Glutamatergic neuron (in vitro differentiated cells): ENCODE results near the gene BTF3L4. TPM values are rescaled to one million over a fixed set of nuclear protein-coding genes. Genes with fewer than 3 reads are reported as not detected.
A peak's percentile ranks its signal among the peaks of the same experiment; 100 is the strongest.

ENCODE experiments used
- DNase-seq: peaks from one replicate; pipeline ENCODE4 v3.0.0; 2022
- H3K27ac Mint-ChIP-seq: one replicate; pipeline ENCODE4 v1.8.0; 2020; ENCODE audit warnings: mild to moderate bottlenecking, mixed read lengths, inconsistent platforms; ENCODE audit not compliant: unreplicated experiment
- H3K27me3 Mint-ChIP-seq: one replicate; pipeline ENCODE4 v1.8.0; 2020; ENCODE audit warnings: mild to moderate bottlenecking, moderate library complexity, mixed read lengths, inconsistent platforms; ENCODE audit not compliant: unreplicated experiment
- H3K36me3 Mint-ChIP-seq: one replicate; pipeline ENCODE4 v1.8.0; 2020; ENCODE audit warnings: mild to moderate bottlenecking, mixed read lengths, inconsistent platforms; ENCODE audit not compliant: unreplicated experiment
- H3K4me1 Mint-ChIP-seq: one replicate; pipeline ENCODE4 v1.8.0; 2020; ENCODE audit warnings: mild to moderate bottlenecking, low read depth, mixed read lengths, inconsistent platforms; ENCODE audit not compliant: unreplicated experiment
- H3K4me3 Mint-ChIP-seq: one replicate; pipeline ENCODE4 v1.8.0; 2020; ENCODE audit warnings: mild to moderate bottlenecking, mixed read lengths, inconsistent platforms; ENCODE audit not compliant: unreplicated experiment
- H3K9me3 Mint-ChIP-seq: one replicate; pipeline ENCODE4 v1.8.0; 2020; ENCODE audit warnings: mild to moderate bottlenecking, moderate library complexity, mixed read lengths, inconsistent platforms; ENCODE audit not compliant: unreplicated experiment
- CTCF ChIP-seq: fragments of 200-600 bp; sonication (generic); IDR thresholded peaks from one replicate; pipeline ENCODE4 v1.5.0; 2021; ENCODE audit not compliant: partially characterized antibody, unreplicated experiment
- total RNA-seq: library from RNA; stranded (reverse); fragmentation: NEBNext Ultra II Directional; extraction: Animal tissue kit (Norgen Biotek cat#: 25700); gene quantifications from one replicate; pipeline ENCODE4 v1.2.1, GENCODE V29; 2021; ENCODE audit not compliant: unreplicated experiment

The BTF3L4 gene
- total RNA-seq, 1 donor from 2014 or later, result 90.5 TPM

GRCh38 chr1:52033190-52034049, 22.7 kb upstream of the BTF3L4 start, which contains the start of gene KTI12:
Gene KTI12 (minus strand): TSS chr1:52033810. CDS start chr1:52033761, 49 bp downstream.
- Mint-ChIP-seq H3K4me3 (peak within 1 kb of the TSS; percentile 93), H3K9me3 (peaks cover 5% of the 10 kb centered on the region), H3K27me3 (peaks cover 4% of the 10 kb centered on the region), H3K4me1 (peaks cover 12% of the 10 kb centered on the region), H3K36me3 (no peaks in the 10 kb centered on the region), H3K27ac (peak within 1 kb of the TSS; percentile 64)
- DNase-seq, result peak; percentile 85
- TF ChIP-seq CTCF, result no peak

GRCh38 chr1:52034050-52034384, 22.1 kb upstream of the BTF3L4 start:
- peak overlapping the region; percentile 93 for H3K4me3 Mint-ChIP-seq
- H3K4me1 Mint-ChIP-seq, result peaks cover 12% of the 10 kb centered on the region
- peaks cover 5% of the 10 kb centered on the region for H3K9me3 Mint-ChIP-seq
- no peak for TF ChIP-seq CTCF
- H3K27me3 Mint-ChIP-seq, result peaks cover 4% of the 10 kb centered on the region
- DNase-seq, result no peak
- H3K27ac Mint-ChIP-seq, result peak overlapping the region; percentile 62
- no peaks in the 10 kb centered on the region for H3K36me3 Mint-ChIP-seq

GRCh38 chr1:52037402-52037814, 18.7 kb upstream of the BTF3L4 start:
- Mint-ChIP-seq H3K36me3 (no peaks in the 10 kb centered on the region), H3K4me1 (peaks cover 4% of the 10 kb centered on the region), H3K4me3 (no peak overlapping the region), H3K9me3 (peaks cover 5% of the 10 kb centered on the region), H3K27ac (no peak overlapping the region), H3K27me3 (peaks cover 3% of the 10 kb centered on the region)
- DNase-seq, result no peak
- TF ChIP-seq CTCF, result no peak

- H3K36me3 Mint-ChIP-seq, result no peaks in the 10 kb centered on the region
- no peak overlapping the region for H3K4me3 Mint-ChIP-seq
- peaks cover 4% of the 10 kb centered on the region for H3K4me1 Mint-ChIP-seq
- no peak overlapping the region for H3K27ac Mint-ChIP-seq
- H3K27me3 Mint-ChIP-seq, result peaks cover 3% of the 10 kb centered on the region
- TF ChIP-seq CTCF, result no peak
- DNase-seq, result no peak
- H3K9me3 Mint-ChIP-seq, result peaks cover 5% of the 10 kb centered on the region
These were observed 18.2 kb upstream of the BTF3L4 start for GRCh38 chr1:52037909-52038308.

GRCh38 chr1:52041551-52042185, 14.4 kb upstream of the BTF3L4 start:
- no peak for DNase-seq
- Mint-ChIP-seq H3K4me3 (no peak overlapping the region), H3K4me1 (no peaks in the 10 kb centered on the region), H3K27ac (no peak overlapping the region), H3K27me3 (peaks cover 1% of the 10 kb centered on the region), H3K9me3 (no peaks in the 10 kb centered on the region), H3K36me3 (no peaks in the 10 kb centered on the region)
- no peak for TF ChIP-seq CTCF
